IMR-90 (cell line): ENCODE results near the gene GRM4. TPM values are rescaled to one million over a fixed set of nuclear protein-coding genes. Genes with fewer than 3 reads are reported as not detected.

Experiments used
- ATAC-seq: fragments of 200-7000 bp; cut with Tn5 transposase; 2 replicates; pipeline ENCODE4 v1.9.1; 2020; ENCODE audit warnings: low read depth, mild to moderate bottlenecking, moderate library complexity
- BruUV-seq: library from RNA; stranded (reverse); fragments of 400-500 nt; replicated peaks from 2 replicates; lab custom pipeline; 2021; lab: Mats Ljungman, UMichigan
- CTCF ChIA-PET: fragments of 300-600 bp; formaldehyde crosslinking; extraction: SDS; loops from one replicate; lab custom pipeline; 2021; ENCODE audit warnings: antibody characterized with exemption; lab: Yijun Ruan, JAX
- POLR2A ChIA-PET: fragments of 300-600 bp; sonication (Branson Sonifier 250); formaldehyde crosslinking; loops from one replicate; lab custom pipeline; 2022; ENCODE audit warnings: antibody characterized with exemption; ENCODE audit not compliant: unreplicated experiment; lab: Charles Lee
- DNase-seq: peaks from one replicate; pipeline ENCODE4 v3.0.0; 2013
- H2AFZ ChIP-seq: replicated peaks from 2 replicates; pipeline ENCODE3; 2013; ENCODE audit warnings: low read length, mild to moderate bottlenecking; ENCODE audit not compliant: poor library complexity
- H2AK5ac ChIP-seq: 2 replicates; pipeline ENCODE4 v1.6.1; 2013; ENCODE audit warnings: low read depth, low read length, inconsistent platforms
- H2AK9ac ChIP-seq: replicated peaks from 2 replicates; pipeline ENCODE3; 2013; ENCODE audit warnings: mild to moderate bottlenecking, low read depth, low read length, moderate library complexity; ENCODE audit not compliant: poor library complexity
- H2BK120ac ChIP-seq: 2 replicates; pipeline ENCODE4 v1.6.1; 2013; ENCODE audit warnings: low read depth, low read length, inconsistent platforms
- H2BK15ac ChIP-seq: 3 replicates; pipeline ENCODE4 v1.6.1; 2013; ENCODE audit warnings: low read depth, low read length, inconsistent platforms
- H2BK20ac ChIP-seq: 2 replicates; pipeline ENCODE4 v1.6.1; 2013; ENCODE audit warnings: low read depth, mild to moderate bottlenecking, inconsistent platforms, low read length, moderate library complexity
- H2BK5ac ChIP-seq: 2 replicates; pipeline ENCODE4 v1.6.1; 2013; ENCODE audit warnings: mild to moderate bottlenecking, low read depth, low read length, inconsistent platforms; ENCODE audit not compliant: poor library complexity, severe bottlenecking
- H3K14ac ChIP-seq: replicated peaks from 2 replicates; pipeline ENCODE4 v1.6.1; 2013; ENCODE audit warnings: low read depth, low read length, inconsistent platforms
- H3K18ac ChIP-seq: 2 replicates; pipeline ENCODE4 v1.6.1; 2013; ENCODE audit warnings: low read depth, low read length, control low read depth
- H3K23ac ChIP-seq: 2 replicates; pipeline ENCODE4 v1.6.1; 2013; ENCODE audit warnings: low read depth, low read length, inconsistent platforms
- H3K27ac ChIP-seq: 2 replicates; pipeline ENCODE4 v1.5.1; 2013; ENCODE audit warnings: mild to moderate bottlenecking, control low read depth, low read length; ENCODE audit not compliant: insufficient read depth
- H3K27me3 ChIP-seq: 2 replicates; pipeline ENCODE4 v1.6.1; 2013; ENCODE audit warnings: low read length; ENCODE audit not compliant: control insufficient read depth, insufficient read depth
- H3K36me3 ChIP-seq: 2 replicates; pipeline ENCODE4 v1.6.1; 2013; ENCODE audit warnings: low read length, mixed read lengths; ENCODE audit not compliant: control insufficient read depth, insufficient read depth
- H3K4ac ChIP-seq: 2 replicates; pipeline ENCODE4 v1.6.1; 2013; ENCODE audit warnings: low read depth, low read length, inconsistent platforms
- H3K4me1 ChIP-seq: 2 replicates; pipeline ENCODE4 v1.6.1; 2013; ENCODE audit warnings: low read length, mixed read lengths; ENCODE audit not compliant: control insufficient read depth, insufficient read depth
- H3K4me2 ChIP-seq: 2 replicates; pipeline ENCODE4 v1.6.1; 2013; ENCODE audit warnings: low read depth, mild to moderate bottlenecking, control low read depth, low read length, moderate library complexity
- H3K4me3 ChIP-seq: 2 replicates; pipeline ENCODE4 v1.5.1; 2013; ENCODE audit warnings: low read depth, mild to moderate bottlenecking, control low read depth, low read length, moderate library complexity; ENCODE audit not compliant: insufficient read depth
- H3K56ac ChIP-seq: 2 replicates; pipeline ENCODE4 v1.6.1; 2013; ENCODE audit warnings: low read length, inconsistent platforms; ENCODE audit not compliant: insufficient read depth; ENCODE audit errors: extremely low read depth
- H3K79me1 ChIP-seq, 2 experiments: 2 replicates each; pipeline ENCODE4 v1.6.1; 2013; ENCODE audit warnings: low read length in 2 of 2, inconsistent platforms in 1 of 2, low read depth in 1 of 2
- H3K9ac ChIP-seq: 2 replicates; pipeline ENCODE4 v1.6.1; 2013; ENCODE audit warnings: low read depth, low read length, control low read depth
- H3K9me1 ChIP-seq: 2 replicates; pipeline ENCODE4 v1.6.1; 2013; ENCODE audit warnings: low read length, inconsistent platforms; ENCODE audit not compliant: insufficient read depth
- H3K9me3 ChIP-seq: 2 replicates; pipeline ENCODE4 v1.6.1; 2013; ENCODE audit warnings: low read length; ENCODE audit not compliant: control insufficient read depth, insufficient read depth
- H4K20me1 ChIP-seq: 2 replicates; pipeline ENCODE4 v1.6.1; 2013; ENCODE audit warnings: low read length, inconsistent platforms; ENCODE audit not compliant: insufficient read depth
- H4K5ac ChIP-seq: 2 replicates; pipeline ENCODE4 v1.6.1; 2013; ENCODE audit warnings: mild to moderate bottlenecking, low read depth, low read length, control low read depth
- H4K8ac ChIP-seq, 2 experiments: 2 replicates each; pipeline ENCODE4 v1.6.1; 2013; ENCODE audit warnings: low read depth in 2 of 2, low read length in 2 of 2, control low read depth in 1 of 2, inconsistent platforms in 1 of 2
- H4K91ac ChIP-seq: 2 replicates; pipeline ENCODE4 v1.6.1; 2013; ENCODE audit warnings: low read depth, low read length, inconsistent platforms; ENCODE audit not compliant: insufficient read depth
- BHLHE40 ChIP-seq: fragments of 150-350 bp; IDR thresholded peaks from 2 replicates; pipeline ENCODE4 v1.6.1; 2016; ENCODE audit warnings: mild to moderate bottlenecking, low read depth, low read length
- CTCF ChIP-seq: conservative IDR thresholded peaks from 2 replicates; pipeline ENCODE4 v1.5.1; 2012; ENCODE audit warnings: mild to moderate bottlenecking, low read depth, low read length, improper control_type of control experiment
- ELK1 ChIP-seq: fragments of 150-350 bp; IDR thresholded peaks from 2 replicates; pipeline ENCODE4 v1.6.1; 2016; ENCODE audit warnings: low read depth, mild to moderate bottlenecking, low read length, moderate library complexity, borderline replicate concordance
- MAFK ChIP-seq: IDR thresholded peaks from 2 replicates; pipeline ENCODE4 v1.6.1; 2012; ENCODE audit warnings: low read depth, low read length, improper control_type of control experiment
- MAZ ChIP-seq: IDR thresholded peaks from 2 replicates; pipeline ENCODE4 v1.6.1; 2012; ENCODE audit warnings: low read depth, mild to moderate bottlenecking, low read length, improper control_type of control experiment, moderate library complexity, borderline replicate concordance
- MXI1 ChIP-seq: IDR thresholded peaks from 2 replicates; pipeline ENCODE4 v1.6.1; 2012; ENCODE audit warnings: low read depth, mild to moderate bottlenecking, low read length, moderate library complexity, borderline replicate concordance
- NFE2L2 ChIP-seq: fragments of 150-350 bp; IDR thresholded peaks from 2 replicates; pipeline ENCODE4 v1.6.1; 2016; ENCODE audit warnings: low read depth, mild to moderate bottlenecking, low read length
- RAD21 ChIP-seq: IDR thresholded peaks from 2 replicates; pipeline ENCODE4 v1.6.1; 2012; ENCODE audit warnings: low read length, improper control_type of control experiment
- RCOR1 ChIP-seq: IDR thresholded peaks from 2 replicates; pipeline ENCODE4 v1.6.1; 2012; ENCODE audit warnings: mild to moderate bottlenecking, low read length, improper control_type of control experiment; ENCODE audit not compliant: insufficient replicate concordance
- RFX5 ChIP-seq: IDR thresholded peaks from 2 replicates; pipeline ENCODE4 v1.8.0; 2012; ENCODE audit warnings: low read depth, mild to moderate bottlenecking, low read length, moderate library complexity
- USF2 ChIP-seq: fragments of 150-350 bp; IDR thresholded peaks from 2 replicates; pipeline ENCODE4 v1.6.1; 2017; ENCODE audit warnings: mild to moderate bottlenecking, antibody characterized with exemption, low read length, low read depth
- WGBS, 2 experiments: methylation state at CpG; one replicate each; pipeline versions ENCODE4 v1.1.5 to v1.1.7; 2013; ENCODE audit warnings: missing lambda C conversion rate in 2 of 2; ENCODE audit not compliant: insufficient read length in 1 of 2; ENCODE audit errors: extremely low coverage in 2 of 2; 5-methylcytosine and 5-hydroxymethylcytosine counted together
- dilution Hi-C: fragments of 300-500 bp; cut with HindIII; formaldehyde crosslinking; loops from one replicate; pipeline ENCODE4 v1.14.3; 2018; ENCODE audit warnings: low sequenced_read_pairs; ENCODE audit not compliant: unreplicated experiment
- in situ Hi-C: fragments of 300-500 bp; cut with MboI; formaldehyde crosslinking; loops from 3 replicates; pipeline ENCODE4 v1.14.3; 2019; ENCODE audit warnings: low sequenced_read_pairs, inconsistent platforms, mixed read lengths
- intact Hi-C: fragments of 100-400 bp; cut with micrococcal nuclease; formaldehyde crosslinking; loops from 2 replicates; pipeline ENCODE4 v1.10.0; 2022
- polyA plus RNA-seq, 3 experiments: library from polyadenylated mRNA; depleted of rRNA; stranded (reverse); fragments of >200 nt; gene quantifications; 2 replicates each; pipeline ENCODE4 v1.2.3, GENCODE V29; 2012; ENCODE audit warnings: low replicate concordance in 1 of 3
- total RNA-seq: library from RNA; depleted of rRNA; stranded (reverse); fragments of >200 nt; gene quantifications from 2 replicates; pipeline ENCODE4 v1.2.3, GENCODE V29; 2012

The GRM4 gene
- total and polyA plus RNA-seq, 2 of the 4 experiments (the other 2 are of a cell fraction) = 0.02 TPM; not detected in 1

DNA sequence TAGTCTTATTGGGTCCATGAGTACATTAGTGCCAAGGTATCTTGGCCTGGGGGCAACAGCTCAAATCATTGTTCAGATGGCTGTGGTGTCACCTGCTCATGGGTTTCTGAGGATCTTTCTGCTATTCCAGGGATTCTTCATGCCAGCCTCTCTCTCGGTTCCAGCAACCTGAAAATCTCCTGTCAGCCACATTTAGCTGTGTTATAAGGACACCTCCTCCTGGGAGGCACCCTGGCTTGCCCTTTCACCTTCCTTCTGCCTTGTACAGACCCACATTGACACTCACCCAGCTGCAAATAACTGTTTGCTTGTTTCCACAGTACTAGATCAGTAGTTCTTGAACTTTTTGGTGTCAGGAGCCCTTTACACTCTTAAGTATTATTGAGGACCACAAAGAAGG lies 159.9 kb downstream of the GRM4 start:
- intact Hi-C loops = no loop called here
- DNase-seq (no peak), ATAC-seq (no peak)
- BruUV-seq = no TSS peak
- Histone ChIP-seq H2BK120ac (no peak overlapping the region), H2BK5ac (no peak overlapping the region), H3K18ac (no peak overlapping the region), H2AK9ac (no peak overlapping the region), H3K9ac (no peak overlapping the region), H4K20me1 (no peaks in the 10 kb centered on the region), H4K5ac (no peak overlapping the region), H3K4ac (no peak overlapping the region), H3K4me1 (no peaks in the 10 kb centered on the region), H3K4me3 (no peak overlapping the region), H4K91ac (no peak overlapping the region), H3K23ac (no peak overlapping the region), H2AFZ (no peak overlapping the region), H3K36me3 (no peaks in the 10 kb centered on the region), H3K9me3 (no peaks in the 10 kb centered on the region), H2BK20ac (no peak overlapping the region), H2BK15ac (no peak overlapping the region), H3K9me1 (no peaks in the 10 kb centered on the region), H2AK5ac (no peak overlapping the region), H4K8ac (no peak overlapping the region), H3K56ac (no peak overlapping the region), H3K27me3 (peaks cover 33% of the 10 kb centered on the region), H3K14ac (no peak overlapping the region), H3K79me1 (no peaks in the 10 kb centered on the region), H3K27ac (no peak overlapping the region), H3K4me2 (no peak overlapping the region)
- ChIA-PET POLR2A (no interaction called here), CTCF (no interaction called here)
- TF ChIP-seq BHLHE40 (no peak), RFX5 (no peak), MXI1 (no peak), USF2 (no peak), MAZ (no peak), RCOR1 (no peak), RAD21 (no peak), ELK1 (no peak), MAFK (no peak), CTCF (no peak), NFE2L2 (no peak)
- WGBS, 2 experiments = no CpG with 5 or more reads among the region's 1 CpG
- in situ Hi-C loops = no loop called here
- dilution Hi-C loops = no loop called here
